ENCODE measurements around the gene UFD1. TPM values are rescaled to one million over a fixed set of nuclear protein-coding genes. Genes with fewer than 3 reads are reported as not detected.
A peak's percentile ranks its signal among the peaks of the same experiment; 100 is the strongest.

The UFD1 gene
- total and polyA plus RNA-seq, 9 of the 15 experiments (the other 6 are each of a cell fraction or from before 2014, with no cell fraction given), result 238 to 645 (median 363) TPM

DNA sequence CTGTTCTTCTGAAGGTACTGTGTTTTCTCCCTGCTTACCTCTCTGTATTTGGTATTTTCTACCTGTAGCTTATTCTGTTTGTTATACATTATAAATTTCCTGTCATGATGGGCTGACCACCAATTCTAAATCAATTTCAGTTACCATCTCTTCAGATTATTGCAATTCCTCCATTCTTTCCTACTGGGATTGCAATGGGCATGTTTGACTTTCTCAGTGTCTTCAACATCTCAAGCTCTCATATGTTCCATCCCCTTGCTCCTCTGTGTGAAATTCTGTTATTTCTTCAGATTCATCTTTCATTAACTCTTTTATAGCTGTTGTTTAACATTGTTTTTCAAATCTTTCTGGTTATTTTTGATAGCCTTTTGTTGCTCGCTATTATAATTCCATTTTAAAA, 16.0 kb downstream of the UFD1 start (continued):
- TF ChIP-seq NR2C1 (IDR thresholded peaks at IDR 0.05), result 0 out of 2 replicates have a peak, but pooled peaks have one; percentile 1
- TF ChIP-seq NR2C1 (tag; IDR thresholded peaks at IDR 0.05), result no peak
- no peak for TF ChIP-seq ZNF592 (IDR thresholded peaks at IDR 0.05)
- TF ChIP-seq ZFP91 (CRISPR knock-in tag; IDR thresholded peaks at IDR 0.05), result no peak
- no peak for TF ChIP-seq ATF3 (IDR thresholded peaks at IDR 0.05)
- no peak for TF ChIP-seq ATF3 (CRISPR knock-in tag; conservative IDR thresholded peaks at IDR 0.05)
- no peak for TF ChIP-seq BCL6 (CRISPR knock-in tag; IDR thresholded peaks at IDR 0.05)
- TF ChIP-seq POLR2A (conservative IDR thresholded peaks at IDR 0.05), result 0 out of 2 replicates have a peak, but pooled peaks have one; percentile 43
- TF ChIP-seq, protein P1, sequence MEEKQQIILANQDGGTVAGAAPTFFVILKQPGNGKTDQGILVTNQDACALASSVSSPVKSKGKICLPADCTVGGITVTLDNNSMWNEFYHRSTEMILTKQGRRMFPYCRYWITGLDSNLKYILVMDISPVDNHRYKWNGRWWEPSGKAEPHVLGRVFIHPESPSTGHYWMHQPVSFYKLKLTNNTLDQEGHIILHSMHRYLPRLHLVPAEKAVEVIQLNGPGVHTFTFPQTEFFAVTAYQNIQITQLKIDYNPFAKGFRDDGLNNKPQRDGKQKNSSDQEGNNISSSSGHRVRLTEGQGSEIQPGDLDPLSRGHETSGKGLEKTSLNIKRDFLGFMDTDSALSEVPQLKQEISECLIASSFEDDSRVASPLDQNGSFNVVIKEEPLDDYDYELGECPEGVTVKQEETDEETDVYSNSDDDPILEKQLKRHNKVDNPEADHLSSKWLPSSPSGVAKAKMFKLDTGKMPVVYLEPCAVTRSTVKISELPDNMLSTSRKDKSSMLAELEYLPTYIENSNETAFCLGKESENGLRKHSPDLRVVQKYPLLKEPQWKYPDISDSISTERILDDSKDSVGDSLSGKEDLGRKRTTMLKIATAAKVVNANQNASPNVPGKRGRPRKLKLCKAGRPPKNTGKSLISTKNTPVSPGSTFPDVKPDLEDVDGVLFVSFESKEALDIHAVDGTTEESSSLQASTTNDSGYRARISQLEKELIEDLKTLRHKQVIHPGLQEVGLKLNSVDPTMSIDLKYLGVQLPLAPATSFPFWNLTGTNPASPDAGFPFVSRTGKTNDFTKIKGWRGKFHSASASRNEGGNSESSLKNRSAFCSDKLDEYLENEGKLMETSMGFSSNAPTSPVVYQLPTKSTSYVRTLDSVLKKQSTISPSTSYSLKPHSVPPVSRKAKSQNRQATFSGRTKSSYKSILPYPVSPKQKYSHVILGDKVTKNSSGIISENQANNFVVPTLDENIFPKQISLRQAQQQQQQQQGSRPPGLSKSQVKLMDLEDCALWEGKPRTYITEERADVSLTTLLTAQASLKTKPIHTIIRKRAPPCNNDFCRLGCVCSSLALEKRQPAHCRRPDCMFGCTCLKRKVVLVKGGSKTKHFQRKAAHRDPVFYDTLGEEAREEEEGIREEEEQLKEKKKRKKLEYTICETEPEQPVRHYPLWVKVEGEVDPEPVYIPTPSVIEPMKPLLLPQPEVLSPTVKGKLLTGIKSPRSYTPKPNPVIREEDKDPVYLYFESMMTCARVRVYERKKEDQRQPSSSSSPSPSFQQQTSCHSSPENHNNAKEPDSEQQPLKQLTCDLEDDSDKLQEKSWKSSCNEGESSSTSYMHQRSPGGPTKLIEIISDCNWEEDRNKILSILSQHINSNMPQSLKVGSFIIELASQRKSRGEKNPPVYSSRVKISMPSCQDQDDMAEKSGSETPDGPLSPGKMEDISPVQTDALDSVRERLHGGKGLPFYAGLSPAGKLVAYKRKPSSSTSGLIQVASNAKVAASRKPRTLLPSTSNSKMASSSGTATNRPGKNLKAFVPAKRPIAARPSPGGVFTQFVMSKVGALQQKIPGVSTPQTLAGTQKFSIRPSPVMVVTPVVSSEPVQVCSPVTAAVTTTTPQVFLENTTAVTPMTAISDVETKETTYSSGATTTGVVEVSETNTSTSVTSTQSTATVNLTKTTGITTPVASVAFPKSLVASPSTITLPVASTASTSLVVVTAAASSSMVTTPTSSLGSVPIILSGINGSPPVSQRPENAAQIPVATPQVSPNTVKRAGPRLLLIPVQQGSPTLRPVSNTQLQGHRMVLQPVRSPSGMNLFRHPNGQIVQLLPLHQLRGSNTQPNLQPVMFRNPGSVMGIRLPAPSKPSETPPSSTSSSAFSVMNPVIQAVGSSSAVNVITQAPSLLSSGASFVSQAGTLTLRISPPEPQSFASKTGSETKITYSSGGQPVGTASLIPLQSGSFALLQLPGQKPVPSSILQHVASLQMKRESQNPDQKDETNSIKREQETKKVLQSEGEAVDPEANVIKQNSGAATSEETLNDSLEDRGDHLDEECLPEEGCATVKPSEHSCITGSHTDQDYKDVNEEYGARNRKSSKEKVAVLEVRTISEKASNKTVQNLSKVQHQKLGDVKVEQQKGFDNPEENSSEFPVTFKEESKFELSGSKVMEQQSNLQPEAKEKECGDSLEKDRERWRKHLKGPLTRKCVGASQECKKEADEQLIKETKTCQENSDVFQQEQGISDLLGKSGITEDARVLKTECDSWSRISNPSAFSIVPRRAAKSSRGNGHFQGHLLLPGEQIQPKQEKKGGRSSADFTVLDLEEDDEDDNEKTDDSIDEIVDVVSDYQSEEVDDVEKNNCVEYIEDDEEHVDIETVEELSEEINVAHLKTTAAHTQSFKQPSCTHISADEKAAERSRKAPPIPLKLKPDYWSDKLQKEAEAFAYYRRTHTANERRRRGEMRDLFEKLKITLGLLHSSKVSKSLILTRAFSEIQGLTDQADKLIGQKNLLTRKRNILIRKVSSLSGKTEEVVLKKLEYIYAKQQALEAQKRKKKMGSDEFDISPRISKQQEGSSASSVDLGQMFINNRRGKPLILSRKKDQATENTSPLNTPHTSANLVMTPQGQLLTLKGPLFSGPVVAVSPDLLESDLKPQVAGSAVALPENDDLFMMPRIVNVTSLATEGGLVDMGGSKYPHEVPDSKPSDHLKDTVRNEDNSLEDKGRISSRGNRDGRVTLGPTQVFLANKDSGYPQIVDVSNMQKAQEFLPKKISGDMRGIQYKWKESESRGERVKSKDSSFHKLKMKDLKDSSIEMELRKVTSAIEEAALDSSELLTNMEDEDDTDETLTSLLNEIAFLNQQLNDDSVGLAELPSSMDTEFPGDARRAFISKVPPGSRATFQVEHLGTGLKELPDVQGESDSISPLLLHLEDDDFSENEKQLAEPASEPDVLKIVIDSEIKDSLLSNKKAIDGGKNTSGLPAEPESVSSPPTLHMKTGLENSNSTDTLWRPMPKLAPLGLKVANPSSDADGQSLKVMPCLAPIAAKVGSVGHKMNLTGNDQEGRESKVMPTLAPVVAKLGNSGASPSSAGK (IDR thresholded peaks at IDR 0.05), result no peak
- peak; percentile 25; the same call in 1 of the 2 replicates for TF ChIP-seq LCOR (CRISPR knock-in tag; IDR thresholded peaks at IDR 0.05)
